Mononuclear cell (primary cell): ENCODE results near the gene CMTM5. TPM values are rescaled to one million over a fixed set of nuclear protein-coding genes. Genes with fewer than 3 reads are reported as not detected.
"Not testable (repeated sequence)": the region's sequence is repeated elsewhere in the genome, so short reads cannot be mapped to it uniquely, and the experiment has no call there.

Source experiments
- H3K27me3 ChIP-seq: 2 replicates; pipeline ENCODE4 v1.6.0; 2011; ENCODE audit warnings: low read length, control low read depth; ENCODE audit not compliant: insufficient read depth
- H3K4me1 ChIP-seq: 2 replicates; pipeline ENCODE4 v1.5.1; 2011; ENCODE audit warnings: mild to moderate bottlenecking, low read length, control low read depth; ENCODE audit not compliant: insufficient read depth
- H3K4me3 ChIP-seq: 2 replicates; pipeline ENCODE4 v1.5.1; 2011; ENCODE audit warnings: mild to moderate bottlenecking, low read length, moderate library complexity
- H3K9me3 ChIP-seq: 2 replicates; pipeline ENCODE4 v1.5.1; 2011; ENCODE audit warnings: low read depth, mild to moderate bottlenecking, control low read depth, low read length
- total RNA-seq: library from RNA; depleted of rRNA; stranded (reverse); fragments of >200 nt; gene quantifications from one replicate; pipeline ENCODE4 v1.2.3, GENCODE V29; 2012

Gene CMTM5
- total RNA-seq, 1 donor: 22.0 TPM

DNA sequence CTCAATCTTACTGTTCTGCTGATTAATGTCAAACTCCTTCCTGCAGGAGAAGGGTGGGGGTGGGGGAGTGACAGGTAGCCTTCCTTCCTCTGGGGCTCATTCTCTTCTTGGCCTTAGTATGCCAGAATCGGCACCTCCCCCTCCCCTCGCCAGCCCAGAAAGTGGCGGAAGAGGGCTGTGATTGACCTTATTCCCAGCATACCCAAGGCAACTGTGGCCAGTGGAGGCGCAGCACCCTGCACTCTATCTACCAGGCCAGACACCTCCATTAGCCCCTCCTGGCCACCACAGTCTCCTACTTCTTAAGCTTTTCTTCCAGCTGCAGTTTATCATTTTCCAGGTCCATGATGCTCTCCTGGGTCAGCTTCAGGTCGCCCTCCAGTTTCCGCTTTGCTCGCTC, 15.8 kb downstream of the CMTM5 start:
- Histone ChIP-seq H3K4me1 (no peaks in the 10 kb centered on the region), H3K4me3 (no peak overlapping the region), H3K9me3 (no peaks in the 10 kb centered on the region)

GRCh38 chr14:23396126-23396525, 19.3 kb downstream of the CMTM5 start:
- Histone ChIP-seq H3K4me3 (no peak overlapping the region), H3K4me1 (no peaks in the 10 kb centered on the region), H3K27me3 (no peaks in the 10 kb centered on the region), H3K9me3 (no peaks in the 10 kb centered on the region)

More for the DNA sequence above, 15.8 kb downstream of the CMTM5 start:
- H3K27me3 ChIP-seq: no peaks in the 10 kb centered on the region

- H3K27me3 ChIP-seq: no peaks in the 10 kb centered on the region
- H3K4me3 ChIP-seq: no peak overlapping the region
- H3K4me1 ChIP-seq: no peaks in the 10 kb centered on the region
- H3K9me3 ChIP-seq: no peaks in the 10 kb centered on the region
These were observed 20.0 kb downstream of the CMTM5 start for GRCh38 chr14:23396781-23397407.

DNA sequence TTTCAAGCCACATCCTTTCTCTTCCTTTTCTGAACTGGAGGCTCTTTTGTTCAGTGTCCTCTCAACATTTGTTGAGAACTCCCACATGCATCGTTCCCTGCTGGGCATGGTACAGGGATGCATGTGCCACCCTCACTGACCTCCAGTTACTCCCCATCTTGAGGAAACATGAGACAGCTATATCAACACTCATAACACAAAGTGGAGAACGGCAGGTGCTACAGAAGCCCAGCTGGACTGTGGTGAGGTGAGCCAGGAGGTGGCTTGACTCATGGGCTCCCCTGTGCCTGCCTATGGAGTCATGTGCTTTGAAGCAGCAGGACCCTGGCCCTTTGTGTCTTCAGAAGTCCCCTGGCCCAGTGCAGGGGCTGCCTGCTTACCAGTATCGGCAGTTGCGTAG, 21.5 kb downstream of the CMTM5 start:
- Histone ChIP-seq H3K4me1 (no peaks in the 10 kb centered on the region), H3K27me3 (no peaks in the 10 kb centered on the region), H3K9me3 (no peaks in the 10 kb centered on the region), H3K4me3 (no peak overlapping the region)

- no peaks in the 10 kb centered on the region for H3K4me1 ChIP-seq
- H3K4me3 ChIP-seq: no peak overlapping the region
- H3K9me3 ChIP-seq: no peaks in the 10 kb centered on the region
- no peaks in the 10 kb centered on the region for H3K27me3 ChIP-seq
These were observed 22.3 kb downstream of the CMTM5 start for GRCh38 chr14:23399136-23399535.

DNA sequence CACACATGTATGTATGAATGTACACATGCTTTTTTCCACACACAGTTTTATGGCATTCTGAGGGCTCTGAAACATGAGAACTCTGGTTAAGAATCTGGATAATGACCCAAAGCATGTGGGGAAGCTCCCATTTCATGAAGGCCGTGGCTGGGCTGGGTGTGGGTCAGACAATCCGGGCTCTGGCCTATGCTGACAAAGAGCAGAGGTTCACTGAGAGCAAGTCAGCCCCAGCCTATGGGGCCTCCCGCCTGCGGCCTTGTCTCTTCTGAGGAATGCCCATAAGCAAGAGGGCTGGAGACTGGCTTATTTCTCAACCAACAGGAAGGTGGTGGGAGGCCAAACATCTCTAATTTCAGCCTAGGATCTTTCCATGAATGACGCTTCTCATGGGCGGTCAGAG, 22.7 kb downstream of the CMTM5 start:
- H3K4me1 ChIP-seq: no peaks in the 10 kb centered on the region
- no peak overlapping the region for H3K4me3 ChIP-seq
- no peaks in the 10 kb centered on the region for H3K9me3 ChIP-seq
- no peaks in the 10 kb centered on the region for H3K27me3 ChIP-seq

DNA sequence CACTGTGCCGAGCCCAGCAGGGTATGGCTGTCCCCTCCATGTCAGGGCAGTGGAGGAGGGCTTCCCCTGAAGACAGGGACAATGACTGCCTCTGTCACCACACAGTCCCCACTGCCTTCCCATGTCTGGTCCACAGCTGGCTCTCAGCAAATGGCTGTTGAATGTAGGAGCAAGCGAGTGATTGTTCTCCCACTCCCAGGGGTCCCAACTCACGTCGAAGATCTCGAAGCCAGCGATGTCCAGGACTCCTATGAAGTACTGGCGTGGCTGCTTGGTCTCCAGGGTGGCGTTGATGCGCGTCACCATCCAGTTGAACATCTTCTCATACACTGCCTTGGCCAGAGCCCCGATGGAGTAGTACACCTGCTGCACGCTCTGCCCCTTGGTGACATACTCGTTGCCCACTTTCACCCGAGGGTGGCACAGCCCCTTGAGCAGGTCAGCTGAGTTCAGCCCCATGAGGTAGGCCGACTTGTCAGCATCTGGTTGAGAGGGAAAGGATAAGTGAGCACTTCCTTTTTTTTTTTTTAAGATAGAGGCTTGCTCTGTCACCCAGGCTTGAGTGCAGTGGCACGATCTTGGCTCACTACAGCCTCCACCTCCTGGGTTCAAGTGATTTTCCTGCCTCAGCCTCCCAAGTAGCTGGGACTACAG, 23.8 kb downstream of the CMTM5 start:
- not testable (repeated sequence) for H3K4me1 ChIP-seq, H3K27me3 ChIP-seq, H3K9me3 ChIP-seq, H3K4me3 ChIP-seq

GRCh38 chr14:23401291-23401690, 24.4 kb downstream of the CMTM5 start:
- Histone ChIP-seq H3K4me3 (no peak overlapping the region), H3K9me3 (no peaks in the 10 kb centered on the region), H3K4me1 (no peaks in the 10 kb centered on the region), H3K27me3 (no peaks in the 10 kb centered on the region)

- H3K9me3 ChIP-seq: no peaks in the 10 kb centered on the region
- H3K4me1 ChIP-seq: no peaks in the 10 kb centered on the region
- H3K4me3 ChIP-seq: no peak overlapping the region
- no peaks in the 10 kb centered on the region for H3K27me3 ChIP-seq
These were observed 25.7 kb downstream of the CMTM5 start for GRCh38 chr14:23402296-23403138.

GRCh38 chr14:23403139-23403438, 26.2 kb downstream of the CMTM5 start:
- Histone ChIP-seq H3K4me3 (no peak overlapping the region), H3K9me3 (no peaks in the 10 kb centered on the region), H3K27me3 (no peaks in the 10 kb centered on the region), H3K4me1 (no peaks in the 10 kb centered on the region)

GRCh38 chr14:23403908-23404307, 27.1 kb downstream of the CMTM5 start:
- Histone ChIP-seq H3K4me1 (no peaks in the 10 kb centered on the region), H3K4me3 (no peak overlapping the region), H3K9me3 (no peaks in the 10 kb centered on the region), H3K27me3 (no peaks in the 10 kb centered on the region)

GRCh38 chr14:23404331-23404900, 27.6 kb downstream of the CMTM5 start:
- Histone ChIP-seq H3K9me3 (no peaks in the 10 kb centered on the region), H3K4me3 (no peak overlapping the region), H3K27me3 (no peaks in the 10 kb centered on the region), H3K4me1 (no peaks in the 10 kb centered on the region)

- Histone ChIP-seq H3K4me1 (no peaks in the 10 kb centered on the region), H3K9me3 (no peaks in the 10 kb centered on the region), H3K4me3 (no peak overlapping the region), H3K27me3 (no peaks in the 10 kb centered on the region)
These were observed 28.2 kb downstream of the CMTM5 start for GRCh38 chr14:23405096-23405495.

GRCh38 chr14:23405516-23406025, 28.7 kb downstream of the CMTM5 start:
- Histone ChIP-seq H3K9me3 (no peaks in the 10 kb centered on the region), H3K27me3 (no peaks in the 10 kb centered on the region), H3K4me3 (no peak overlapping the region), H3K4me1 (no peaks in the 10 kb centered on the region)

GRCh38 chr14:23406244-23406643, 29.4 kb downstream of the CMTM5 start:
- Histone ChIP-seq H3K9me3 (no peaks in the 10 kb centered on the region), H3K4me1 (no peaks in the 10 kb centered on the region), H3K4me3 (no peak overlapping the region), H3K27me3 (no peaks in the 10 kb centered on the region)
